Hypothalamus (tissue), 51 donors: Measurements from ENCODE around the gene PRRT4.

Experiments used
- DNase-seq, 51 donors: peaks; one replicate each; lab custom pipeline; 2025; lab: John Stamatoyannopoulos, UW

PRRT4 gene

DNA sequence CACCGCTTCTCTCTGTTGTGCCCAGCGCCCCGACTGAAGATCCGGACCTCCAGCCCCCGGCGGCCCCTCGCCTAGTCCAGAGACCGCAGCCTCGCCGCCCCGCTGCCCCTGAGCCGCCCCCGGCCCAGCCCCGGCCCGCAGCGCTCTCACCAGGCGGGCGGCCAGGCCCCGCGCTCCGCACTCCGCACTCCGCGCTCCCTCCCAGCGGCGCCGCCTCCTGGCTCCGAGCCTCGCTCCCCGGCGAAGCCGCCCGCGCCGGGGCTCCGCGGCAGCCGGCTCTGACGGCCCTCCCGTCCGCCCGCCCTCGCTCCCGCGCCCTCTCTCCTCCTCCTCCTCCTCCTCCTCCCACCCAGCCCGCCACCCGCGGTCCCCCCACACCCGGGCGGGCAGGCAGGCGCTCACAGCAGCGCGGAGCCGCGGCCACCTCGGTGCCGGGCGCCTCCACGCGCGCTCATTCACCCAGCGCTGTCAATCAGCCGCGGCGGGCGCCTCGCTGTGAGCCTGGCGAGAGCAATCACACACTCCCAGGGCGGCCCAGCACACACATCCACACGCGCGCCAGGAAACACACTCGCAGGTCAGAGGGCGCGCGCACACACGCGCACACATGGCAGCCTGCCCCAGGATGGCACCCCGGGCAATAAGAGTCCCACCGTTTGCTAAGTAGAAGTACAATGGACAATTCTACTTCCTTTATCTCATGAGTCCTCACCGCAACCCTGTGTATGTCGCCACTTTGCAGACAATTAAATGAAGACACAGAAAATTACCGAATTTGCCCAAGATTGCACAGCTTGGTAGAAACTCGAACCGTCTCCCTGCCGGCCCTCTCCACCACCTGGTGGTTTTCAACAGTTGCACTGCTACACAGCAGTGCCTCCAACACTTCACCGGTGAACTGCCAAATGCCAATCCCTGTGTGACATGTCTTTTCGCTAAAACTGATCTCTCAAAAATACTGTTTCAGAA lies at the start of gene PRRT4:
TSS of gene PRRT4 (minus strand) at position 280 of the 969 bp plus-strand sequence.
- DNase-seq = peak in 27 of 51 donors; percentile 8 to 68 (median 42)

DNA sequence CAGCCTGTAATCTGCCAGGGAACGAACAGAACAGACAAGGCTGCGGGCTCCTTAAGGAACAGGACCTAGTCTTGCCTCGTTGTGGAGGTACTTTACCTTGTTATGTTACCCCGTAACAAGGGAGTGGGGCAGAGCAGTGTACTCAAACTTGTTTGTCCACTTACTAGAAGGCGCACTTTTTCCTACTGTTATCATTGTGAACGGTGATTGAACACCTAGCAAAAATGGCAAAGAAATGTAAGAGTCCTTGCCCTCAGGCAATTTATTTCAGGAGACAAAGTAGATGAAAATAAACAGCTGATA lies 48.9 kb upstream of the PRRT4 start:
- DNase-seq = peak in 1 of 51 donors; percentile 36

GRCh38 chr7:128409596-128410450 lies 48.3 kb upstream of the PRRT4 start, which contains the start of gene IMPDH1:
Gene IMPDH1 (minus strand): TSS chr7:128409982. CDS start chr7:128409901, 81 bp downstream.
- peak in 50 of 51 donors; percentile 22 to 89 (median 69) for DNase-seq

DNA sequence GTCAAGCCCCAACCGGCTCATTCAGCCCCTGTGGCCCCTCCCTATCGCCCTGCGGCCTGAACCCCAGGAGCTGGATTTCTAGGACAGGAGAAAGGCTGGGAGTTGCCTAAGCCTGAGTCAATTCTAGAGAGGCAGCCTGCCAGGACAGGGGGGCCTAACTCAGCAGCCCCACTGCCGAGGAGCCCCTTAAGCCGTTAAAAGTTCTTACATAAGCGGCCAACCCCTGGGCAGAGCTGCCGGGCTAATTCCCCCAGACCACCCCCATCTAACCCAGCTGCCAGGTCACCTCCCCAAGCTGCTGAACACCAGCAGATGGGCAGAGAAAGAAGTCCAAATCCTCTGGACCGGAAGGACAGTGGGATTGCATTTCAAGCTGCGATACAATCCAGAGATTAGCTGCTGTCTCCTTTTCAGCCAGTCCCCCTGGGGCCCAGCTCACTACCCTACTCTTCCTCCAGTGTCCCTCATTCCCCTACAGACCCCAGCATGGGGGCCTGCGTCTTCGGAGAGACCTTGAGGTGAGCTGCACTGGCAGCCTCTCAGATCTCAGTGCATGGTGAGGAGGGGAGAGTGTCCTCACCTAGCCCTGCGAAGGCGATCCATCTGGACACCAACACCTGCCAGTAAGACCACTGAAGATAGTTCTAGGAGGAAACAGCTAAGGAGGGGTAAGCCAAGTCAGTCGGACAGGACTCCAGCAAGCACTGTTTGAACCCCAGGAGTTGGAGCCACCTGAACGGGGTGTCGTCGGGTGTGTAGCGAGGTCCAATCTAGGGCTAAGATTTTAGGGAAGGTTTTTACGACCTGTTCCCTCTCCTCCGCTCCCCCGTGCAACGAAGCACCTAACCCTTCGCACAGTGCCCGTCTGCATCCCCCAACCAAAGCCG lies 47.5 kb upstream of the PRRT4 start:
- peak in 2 of 51 donors; percentile 10 to 61 for DNase-seq

DNA sequence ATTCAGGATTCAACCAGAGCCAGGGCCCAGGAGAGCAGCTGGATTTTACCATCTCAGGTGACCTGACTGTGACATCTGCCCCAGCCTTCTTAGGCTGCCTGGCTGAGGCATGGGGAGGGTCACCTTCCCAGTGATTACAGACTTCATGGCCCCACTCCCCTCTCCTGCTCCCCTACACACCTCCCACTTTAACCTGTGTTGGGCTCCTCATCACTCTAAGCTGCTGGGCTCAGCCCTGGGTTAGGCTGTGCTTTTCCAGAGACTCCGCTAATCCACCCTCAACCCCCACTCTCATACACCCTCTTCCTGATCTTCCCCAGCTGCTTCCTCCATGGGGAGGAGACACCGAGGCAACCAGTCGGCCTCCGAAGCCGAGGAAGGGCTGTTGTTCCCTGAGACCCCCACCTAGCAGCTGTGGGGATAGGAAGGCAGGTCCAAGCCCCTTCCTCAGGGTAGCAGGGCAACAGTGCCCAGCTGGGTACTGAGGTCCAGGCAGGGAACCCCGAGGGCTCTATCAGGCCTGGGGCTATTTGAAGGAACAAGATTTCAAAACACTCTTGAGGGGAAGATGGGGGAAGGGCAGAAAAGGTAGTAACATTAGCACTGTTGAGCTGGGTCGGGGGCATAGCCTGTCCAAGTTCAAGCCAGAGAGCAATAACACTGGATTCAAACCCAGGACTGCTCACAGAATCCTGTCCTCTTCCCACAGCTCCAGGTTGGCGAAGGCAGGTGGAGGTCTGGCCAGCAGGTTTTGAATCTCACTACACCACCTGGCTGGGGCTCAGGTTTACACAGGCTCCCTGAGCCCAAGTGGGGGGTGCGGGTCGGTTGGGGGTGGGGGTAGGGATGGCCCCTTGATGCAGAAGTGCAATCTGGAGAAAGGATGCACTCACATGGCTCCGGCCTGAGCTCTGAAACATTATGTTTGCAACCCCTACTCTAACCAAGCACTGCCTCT lies 46.5 kb upstream of the PRRT4 start:
- DNase-seq = peak in 1 of 51 donors; percentile 17

- DNase-seq = no peak
Observed at GRCh38 chr7:128407233-128407589, 45.7 kb upstream of the PRRT4 start.

- no peak for DNase-seq
Observed at GRCh38 chr7:128406314-128407232, 45.1 kb upstream of the PRRT4 start.

DNA sequence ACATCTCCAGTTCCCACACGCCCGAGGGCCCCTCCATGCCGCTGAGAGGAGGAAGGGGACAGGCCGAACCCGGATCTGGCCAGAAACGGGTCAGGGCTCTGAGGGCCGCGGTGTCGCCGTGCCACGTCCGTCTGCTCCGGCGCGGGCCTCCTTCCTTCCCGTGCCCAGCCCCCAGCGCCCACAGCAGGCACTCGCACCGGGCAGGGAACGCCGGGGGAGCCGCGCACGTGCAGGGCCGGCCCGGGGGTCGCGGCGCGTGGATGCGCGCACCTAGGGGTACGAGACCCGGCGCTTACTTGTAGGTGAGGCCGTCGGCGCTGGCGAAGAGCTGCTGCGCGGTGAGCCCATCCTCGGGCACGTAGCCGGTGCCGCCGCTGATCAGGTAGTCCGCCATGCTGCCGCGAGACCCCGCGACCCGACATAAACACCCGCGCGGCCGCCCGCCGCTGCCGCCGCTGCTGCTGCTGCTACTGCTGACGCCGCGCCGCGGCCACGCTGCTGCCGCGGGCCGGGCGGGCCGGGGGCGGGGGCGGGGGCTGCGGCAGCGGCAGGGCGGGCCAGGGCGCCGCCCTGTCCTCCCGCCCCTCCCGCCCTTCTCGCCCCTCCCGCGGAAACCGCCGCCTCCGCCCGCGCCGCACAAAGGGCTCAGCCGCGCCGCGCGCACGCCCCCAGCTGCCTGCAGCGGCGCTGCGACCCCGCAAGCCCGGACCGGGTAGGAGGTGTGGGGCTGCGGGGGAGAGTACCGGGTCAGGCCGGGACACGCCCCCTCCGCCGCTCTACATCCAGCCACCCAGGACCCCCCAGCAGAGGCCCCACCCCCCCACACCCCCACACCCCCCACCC lies 44.2 kb upstream of the PRRT4 start:
- peak in 6 of 51 donors; percentile 19 to 44 (median 32) for DNase-seq

- peak in 2 of 51 donors; percentile 23 to 29 for DNase-seq
Observed at GRCh38 chr7:128404886-128405470, 43.5 kb upstream of the PRRT4 start.

DNA sequence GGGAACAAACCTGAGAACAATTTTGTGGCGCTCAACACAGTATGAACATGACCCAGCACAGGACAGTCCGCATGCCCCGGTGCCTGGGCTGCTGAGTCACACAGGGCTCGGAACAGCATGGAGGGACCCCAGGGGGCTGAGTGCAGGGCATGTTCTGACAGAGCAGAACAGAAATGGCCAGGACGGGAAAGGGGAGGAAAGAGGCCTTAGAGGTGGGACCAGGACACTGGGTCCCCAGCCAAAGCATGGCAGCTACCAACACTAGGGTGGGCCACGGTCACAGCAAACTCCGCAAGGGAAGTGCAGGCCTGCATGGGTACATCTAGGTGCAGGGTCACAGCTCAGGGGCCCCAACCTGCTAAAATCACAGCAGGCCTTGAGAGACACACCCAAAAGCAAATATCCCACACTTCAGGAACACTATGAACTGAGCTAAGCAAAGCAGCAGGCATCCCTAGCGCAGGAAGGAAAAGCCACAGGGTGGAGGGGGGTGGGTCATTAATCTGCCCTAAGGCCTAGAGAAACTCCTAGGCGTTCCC lies 42.7 kb upstream of the PRRT4 start:
- DNase-seq = no peak

GRCh38 chr7:128403676-128404075 lies 42.2 kb upstream of the PRRT4 start:
- DNase-seq = no peak

DNA sequence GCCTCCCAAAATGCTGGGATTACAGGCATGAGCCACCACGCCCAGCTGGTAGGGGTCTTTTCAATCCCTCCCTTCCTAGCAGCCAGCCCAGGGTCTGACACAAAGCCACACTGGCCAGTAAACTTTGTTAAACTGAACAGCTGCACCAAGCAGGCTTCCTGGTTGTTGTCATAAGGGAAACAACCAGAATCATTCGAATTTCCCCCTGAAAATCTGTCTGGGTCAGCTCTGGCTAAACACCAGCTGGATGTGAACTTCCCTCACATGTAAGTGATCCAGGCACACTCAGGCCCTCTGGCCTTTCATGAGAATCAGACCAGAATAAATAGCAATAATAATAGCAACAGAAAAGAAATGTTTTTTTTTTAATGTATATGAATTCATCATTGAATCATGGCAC lies 40.9 kb upstream of the PRRT4 start:
- no peak for DNase-seq

- no peak for DNase-seq
Observed at GRCh38 chr7:128400566-128400965, 39.1 kb upstream of the PRRT4 start.

GRCh38 chr7:128399991-128400390 lies 38.5 kb upstream of the PRRT4 start:
- DNase-seq = no peak

DNA sequence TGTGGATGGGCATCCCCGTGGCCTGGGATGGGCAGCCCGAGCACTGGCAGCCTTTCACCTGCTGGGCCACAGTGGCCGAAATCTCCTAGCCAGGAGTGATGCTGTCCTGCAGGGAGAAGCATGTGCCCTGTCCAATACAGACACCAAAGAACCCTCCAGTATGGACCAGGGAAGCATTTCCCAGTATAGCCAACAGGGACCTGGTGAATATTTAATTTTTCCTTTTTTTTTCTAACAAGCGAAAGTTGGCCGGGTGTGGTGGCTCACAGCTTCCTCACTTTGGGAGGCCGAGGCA lies 37.3 kb upstream of the PRRT4 start:
- DNase-seq = no peak

GRCh38 chr7:128398016-128398840 lies 36.7 kb upstream of the PRRT4 start:
- DNase-seq = peak in 35 of 51 donors; percentile 5 to 70 (median 34)
